CD14-positive monocyte (primary cell): ENCODE results near the gene CFAP74. TPM values are rescaled to one million over a fixed set of nuclear protein-coding genes. Genes with fewer than 3 reads are reported as not detected.

Source experiments
- DNase-seq, 3 donors: peaks; one replicate each; pipeline ENCODE4 v3.0.0-alpha.2; 2011 to 2022
- H2AFZ ChIP-seq: 2 replicates; pipeline ENCODE4 v1.6.0; 2012; ENCODE audit warnings: mild to moderate bottlenecking, low read depth, low read length, inconsistent platforms; ENCODE audit not compliant: insufficient read depth, poor library complexity, severe bottlenecking
- H3K27ac ChIP-seq, 2 donors: 1 replicate in 1 of 2; 2 replicates in 1 of 2; pipeline ENCODE4 v1.5.1; 2012 to 2013; ENCODE audit warnings: low read length in 2 of 2, control low read depth in 1 of 2, inconsistent platforms in 1 of 2, low read depth in 1 of 2, mild to moderate bottlenecking in 1 of 2
- H3K27me3 ChIP-seq, 2 donors: one replicate each; pipeline versions ENCODE4 v1.6.0 to v1.6.1; 2011 to 2013; ENCODE audit warnings: low read length in 2 of 2; ENCODE audit not compliant: control insufficient read depth in 2 of 2, insufficient read depth in 2 of 2
- H3K36me3 ChIP-seq, 2 donors: replicated peaks in 1 of 2; 1 replicate in 1 of 2; 2 replicates in 1 of 2; pipeline versions ENCODE4 v1.5.1 to v1.6.1; 2012 to 2013; ENCODE audit warnings: low read length in 2 of 2, control low read depth in 1 of 2, inconsistent platforms in 1 of 2, mild to moderate bottlenecking in 1 of 2; ENCODE audit not compliant: insufficient read depth in 2 of 2, control insufficient read depth in 1 of 2
- H3K4me1 ChIP-seq, 2 donors: 1 replicate in 1 of 2; 2 replicates in 1 of 2; pipeline versions ENCODE4 v1.5.1 to v1.6.1; 2012 to 2013; ENCODE audit warnings: low read length in 2 of 2, control low read depth in 1 of 2, inconsistent platforms in 1 of 2, mild to moderate bottlenecking in 1 of 2, moderate library complexity in 1 of 2; ENCODE audit not compliant: insufficient read depth in 2 of 2, control insufficient read depth in 1 of 2
- H3K4me2 ChIP-seq: replicated peaks from 2 replicates; pipeline ENCODE3; 2012; ENCODE audit warnings: low read length, moderate library complexity, mild to moderate bottlenecking; ENCODE audit not compliant: poor library complexity, severe bottlenecking; ENCODE audit errors: extremely low read depth
- H3K4me3 ChIP-seq, 3 experiments: fragments of 200-600 bp in 1 of 3; sonication (generic) in 1 of 3; replicated peaks in 1 of 3; 1 replicate in 2 of 3; 2 replicates in 1 of 3; pipeline ENCODE4 v1.5.1; 2011 to 2013; ENCODE audit warnings: low read length in 3 of 3, mild to moderate bottlenecking in 3 of 3, control low read depth in 2 of 3, low read depth in 2 of 3, inconsistent platforms in 1 of 3, moderate library complexity in 1 of 3
- H3K79me2 ChIP-seq: 2 replicates; pipeline ENCODE4 v1.6.0; 2012; ENCODE audit warnings: mild to moderate bottlenecking, control low read depth, inconsistent platforms, low read length, moderate library complexity; ENCODE audit not compliant: insufficient read depth
- H3K9ac ChIP-seq: 2 replicates; pipeline ENCODE4 v1.6.0; 2017; ENCODE audit warnings: low read length, mild to moderate bottlenecking; ENCODE audit not compliant: insufficient read depth, poor library complexity, severe bottlenecking
- H3K9me3 ChIP-seq, 2 donors: replicated peaks in 1 of 2; 1 replicate in 1 of 2; 2 replicates in 1 of 2; pipeline versions ENCODE4 v1.5.1 to v1.6.1; 2012 to 2013; ENCODE audit warnings: low read length in 2 of 2, control low read depth in 1 of 2; ENCODE audit not compliant: control insufficient read depth in 1 of 2, insufficient read depth in 1 of 2
- H4K20me1 ChIP-seq: 2 replicates; pipeline ENCODE4 v1.6.0; 2012; ENCODE audit warnings: mild to moderate bottlenecking, low read length, control low read depth, moderate library complexity; ENCODE audit not compliant: insufficient read depth
- H3K27ac Mint-ChIP-seq, 7 donors: one replicate each; pipeline ENCODE4 v1.8.0; 2020; ENCODE audit warnings: mild to moderate bottlenecking in 7 of 7, mixed read lengths in 7 of 7, moderate library complexity in 6 of 7, inconsistent platforms in 2 of 7
- H3K27me3 Mint-ChIP-seq, 3 donors: one replicate each; pipeline ENCODE4 v1.8.0; 2021 to 2022; ENCODE audit warnings: low read depth in 3 of 3, mild to moderate bottlenecking in 3 of 3, mixed read lengths in 3 of 3, moderate library complexity in 3 of 3, inconsistent platforms in 1 of 3
- H3K36me3 Mint-ChIP-seq, 2 donors: one replicate each; pipeline ENCODE4 v1.8.0; 2020; ENCODE audit warnings: mixed read lengths in 2 of 2, inconsistent platforms in 1 of 2, mild to moderate bottlenecking in 1 of 2
- H3K4me1 Mint-ChIP-seq: one replicate; pipeline ENCODE4 v1.8.0; 2020; ENCODE audit warnings: mild to moderate bottlenecking, mixed read lengths
- H3K4me3 Mint-ChIP-seq, 2 donors: one replicate each; pipeline ENCODE4 v1.8.0; 2020; ENCODE audit warnings: mild to moderate bottlenecking in 2 of 2, mixed read lengths in 2 of 2, moderate library complexity in 1 of 2
- H3K9me3 Mint-ChIP-seq, 7 donors: one replicate each; pipeline ENCODE4 v1.8.0; 2020 to 2022; ENCODE audit warnings: mixed read lengths in 7 of 7, mild to moderate bottlenecking in 6 of 7, moderate library complexity in 6 of 7, inconsistent platforms in 2 of 7
- CTCF ChIP-seq: fragments of 200-600 bp; IDR thresholded peaks from one replicate; pipeline ENCODE4 v1.8.0; 2022; ENCODE audit warnings: antibody characterized with exemption, mild to moderate bottlenecking
- WGBS: methylation state at CpG from one replicate; pipeline ENCODE4 v1.1.5; 2013; ENCODE audit warnings: missing lambda C conversion rate; ENCODE audit not compliant: insufficient coverage; 5-methylcytosine and 5-hydroxymethylcytosine counted together
- intact Hi-C, 2 donors: fragments of 100-400 bp; cut with micrococcal nuclease; formaldehyde crosslinking; loops; one replicate each; pipeline versions ENCODE4 v1.15.0 to v1.15.1; 2023
- polyA plus RNA-seq, 3 donors: library from polyadenylated mRNA; depleted of rRNA in 1 of 3; unstranded in 2 of 3; stranded (reverse) in 1 of 3; fragments of 300-500 nt in 2 of 3; fragments of >200 nt in 1 of 3; fragmentation: Illumina TruSeq in 2 of 3; gene quantifications; 1 replicate in 2 of 3; 2 replicates in 1 of 3; pipeline ENCODE4 v1.2.3, GENCODE V29; 2012 to 2021

Gene CFAP74
- polyA plus RNA-seq, 3 donors, result not detected

GRCh38 chr1:1895060-1895418 is 108.5 kb downstream of the CFAP74 start:
- H3K4me2 ChIP-seq, result no peak overlapping the region
- H2AFZ ChIP-seq, result no peak overlapping the region
- no peak overlapping the region for H3K27ac ChIP-seq
- Mint-ChIP-seq H3K4me3 (peak overlapping the region in 1 of 2 donors; percentile 46), H3K4me1 (peaks cover 21% of the 10 kb centered on the region), H3K36me3 (no peaks in the 10 kb centered on the region), H3K27ac (peak overlapping the region in 2 of 7 donors; percentile 38 to 45), H3K9me3 (peaks cover 0 to 2% (median 0%) of the 10 kb centered on the region in 7 donors), H3K27me3 (peaks cover 17 to 47% (median 29%) of the 10 kb centered on the region in 3 donors)
- H3K27me3 ChIP-seq, result peaks cover 0 to 19% of the 10 kb centered on the region in 2 donors
- H3K79me2 ChIP-seq, result peaks cover 22% of the 10 kb centered on the region
- no peak overlapping the region for H3K4me3 ChIP-seq
- no peaks in the 10 kb centered on the region for H3K9me3 ChIP-seq
- H3K9ac ChIP-seq, result no peak overlapping the region
- peaks cover 11% of the 10 kb centered on the region for H4K20me1 ChIP-seq
- H3K36me3 ChIP-seq, result no peaks in the 10 kb centered on the region
- intact Hi-C loops, result loop anchor here in 1 of 2 donors (10.0 kb wide), 1 partner anchor 50 kb away; no protein-coding TSS in a partner anchor
- no peak for TF ChIP-seq CTCF
- 62% methylated on average over 10 of the region's 10 CpGs for WGBS
- DNase-seq, result no peak
- H3K4me1 ChIP-seq, result peaks cover 14 to 19% of the 10 kb centered on the region in 2 donors

GRCh38 chr1:1894354-1895059 is 109.1 kb downstream of the CFAP74 start:
- H3K79me2 ChIP-seq, result peaks cover 27% of the 10 kb centered on the region
- no peaks in the 10 kb centered on the region for H3K36me3 ChIP-seq
- TF ChIP-seq CTCF, result no peak
- no peak for DNase-seq
- no peaks in the 10 kb centered on the region for H3K9me3 ChIP-seq
- intact Hi-C loops, result loop anchor here (5.0 to 10.0 kb wide), 4 partner anchors 37 to 117 kb away; partner anchors contain the start of gene NADK (in 1 of the 2)
- peaks cover 16% of the 10 kb centered on the region for H4K20me1 ChIP-seq
- WGBS, result 85% methylated on average over 9 of the region's 14 CpGs
- Mint-ChIP-seq H3K27me3 (peaks cover 14 to 42% (median 25%) of the 10 kb centered on the region in 3 donors), H3K9me3 (peaks cover 0 to 2% (median 0%) of the 10 kb centered on the region in 7 donors), H3K36me3 (no peaks in the 10 kb centered on the region), H3K4me1 (peaks cover 18% of the 10 kb centered on the region), H3K27ac (peak overlapping the region in 1 of 7 donors; percentile 64), H3K4me3 (peak overlapping the region; percentile 2 to 46)
- H3K4me1 ChIP-seq, result peaks cover 12 to 14% of the 10 kb centered on the region in 2 donors
- H3K9ac ChIP-seq, result no peak overlapping the region
- H3K27me3 ChIP-seq, result peaks cover 0 to 15% of the 10 kb centered on the region in 2 donors
- no peak overlapping the region for H3K4me2 ChIP-seq
- no peak overlapping the region for H2AFZ ChIP-seq
- no peak overlapping the region for H3K4me3 ChIP-seq
- H3K27ac ChIP-seq, result no peak overlapping the region
